ENCODE data around the gene CA5B. TPM values are rescaled to one million over a fixed set of nuclear protein-coding genes. Genes with fewer than 3 reads are reported as not detected.

The CA5B gene
- total RNA-seq, 1 experiment from 2014 or later: 8.3 TPM

- H3T11ph ChIP-seq (ENCODE audit: low read length): no peak overlapping the region
- no peak overlapping the region for H4K91ac ChIP-seq (ENCODE audit: insufficient read length, low read depth, low read length)
- Mint-ChIP-seq H3K4me3 (peak overlapping the region; percentile 3 to 8; a peak in 2 of 5 replicates), H3K27ac (peak overlapping the region; percentile 45 to 93 (median 60)), H3K9me3 (no peaks in the 10 kb centered on the region), H3K4me1 (peaks cover 18 to 19% of the 10 kb centered on the region in 2 experiments), H3K27me3 (ENCODE audit: low read depth) (peaks cover 2% of the 10 kb centered on the region; the same call in 1 of the 2 replicates), H3K36me3 (ENCODE audit: insufficient read depth in 1 of 3, low read depth in 3 of 3) (no peaks in the 10 kb centered on the region)
- no CpG with 5 or more reads among the region's 9 CpGs for WGBS (ENCODE audit: extremely low coverage, insufficient read length, low lambda C conversion rate)
- no peak overlapping the region for H3K56ac ChIP-seq (ENCODE audit: insufficient read length, low read depth, low read length)
- H2BK5ac ChIP-seq (ENCODE audit: insufficient read length, low read length): no peak overlapping the region
- no peaks in the 10 kb centered on the region for H3K9me3 ChIP-seq (ENCODE audit: control insufficient read depth, low read depth, low read length)
- no peak overlapping the region for H3K4me2 ChIP-seq (ENCODE audit: insufficient read depth, insufficient read length, low read length)
- no peak overlapping the region for H2AFZ ChIP-seq (ENCODE audit: low read length)
- no peak overlapping the region for H2BK15ac ChIP-seq (ENCODE audit: low read depth, low read length)
- no peak overlapping the region for H2BK20ac ChIP-seq (ENCODE audit: low read depth, low read length, poor library complexity, severe bottlenecking)
- no peak overlapping the region for H2BK12ac ChIP-seq (ENCODE audit: insufficient read length, low read depth, low read length)
- H3K18ac ChIP-seq (ENCODE audit: insufficient read length, low read depth, low read length): no peak overlapping the region
- no peak overlapping the region for H2BK120ac ChIP-seq (ENCODE audit: low read depth, low read length, poor library complexity, severe bottlenecking)
- no peak for TF ChIP-seq CTCF (conservative IDR thresholded peaks at IDR 0.05)
- H3K4me1 ChIP-seq (ENCODE audit: insufficient read depth, low read length): peaks cover 8% of the 10 kb centered on the region; the same call in 1 of the 2 replicates
- no peak overlapping the region for H4K5ac ChIP-seq (ENCODE audit: insufficient read length, low read depth, low read length)
- no peak overlapping the region for H3K14ac ChIP-seq (ENCODE audit: insufficient read depth, low read length)
- DNase-seq: peak; percentile 33
- H4K20me1 ChIP-seq (ENCODE audit: control insufficient read depth, insufficient read depth, insufficient read length): no peaks in the 10 kb centered on the region
- no peaks in the 10 kb centered on the region for H3K23me2 ChIP-seq (ENCODE audit: insufficient read length, low read depth, low read length, poor library complexity, severe bottlenecking)
- no peak overlapping the region for H3K9ac ChIP-seq (ENCODE audit: extremely low read depth, insufficient read length, low read length)
- H2AK5ac ChIP-seq (ENCODE audit: insufficient read length, low read length): no peak overlapping the region
- H3K79me2 ChIP-seq (ENCODE audit: insufficient read depth, low read length): no peaks in the 10 kb centered on the region
- H3K4ac ChIP-seq (ENCODE audit: low read depth, low read length): no peak overlapping the region
- no peak overlapping the region for H3K27ac ChIP-seq (ENCODE audit: insufficient read length, low read depth, low read length)
- no peak overlapping the region for H3K23ac ChIP-seq (ENCODE audit: insufficient read length, low read depth, low read length)
- H3K27me3 ChIP-seq (ENCODE audit: insufficient read depth, low read length): no peaks in the 10 kb centered on the region
- H3K79me1 ChIP-seq (ENCODE audit: insufficient read depth, low read depth, low read length, poor library complexity, severe bottlenecking): no peaks in the 10 kb centered on the region
- no peak overlapping the region for H4K8ac ChIP-seq (replicated peaks; ENCODE audit: insufficient read length, low read depth, low read length)
These were observed 19.6 kb upstream of the CA5B start for GRCh38 chrX:15718283-15718970.

All from H9 (cell line).